ENCODE measurements around the gene LEPROT.

The LEPROT gene

GRCh38 chr1:65393928-65394327 is 26.5 kb upstream of the LEPROT start:
- Histone ChIP-seq H3K27me3 (ENCODE audit: control insufficient read depth, insufficient read depth, low read length) (no peaks in the 10 kb centered on the region), H3K4me1 (ENCODE audit: control insufficient read depth, insufficient read depth, low read length) (no peaks in the 10 kb centered on the region), H3K36me3 (ENCODE audit: control insufficient read depth, insufficient read depth, low read length) (no peaks in the 10 kb centered on the region), H3K9ac (ENCODE audit: low read length) (no peak overlapping the region), H3K27ac (ENCODE audit: low read depth, low read length) (no peak overlapping the region), H3K4me3 (ENCODE audit: low read length) (no peak overlapping the region)

- Histone ChIP-seq H3K27ac (ENCODE audit: low read depth, low read length) (no peak overlapping the region), H3K9ac (ENCODE audit: low read length) (no peak overlapping the region), H3K36me3 (ENCODE audit: control insufficient read depth, insufficient read depth, low read length) (no peaks in the 10 kb centered on the region), H3K4me1 (ENCODE audit: control insufficient read depth, insufficient read depth, low read length) (no peaks in the 10 kb centered on the region), H3K4me3 (ENCODE audit: low read length) (no peak overlapping the region), H3K27me3 (ENCODE audit: control insufficient read depth, insufficient read depth, low read length) (no peaks in the 10 kb centered on the region)
These were observed 24.4 kb upstream of the LEPROT start for GRCh38 chr1:65395887-65396612.

GRCh38 chr1:65398083-65398482 is 22.4 kb upstream of the LEPROT start:
- no peak overlapping the region for H3K27ac ChIP-seq (ENCODE audit: low read depth, low read length)
- H3K4me1 ChIP-seq (ENCODE audit: control insufficient read depth, insufficient read depth, low read length) = no peaks in the 10 kb centered on the region
- H3K9ac ChIP-seq (ENCODE audit: low read length) = no peak overlapping the region
- no peak overlapping the region for H3K4me3 ChIP-seq (ENCODE audit: low read length)
- no peaks in the 10 kb centered on the region for H3K36me3 ChIP-seq (ENCODE audit: control insufficient read depth, insufficient read depth, low read length)
- no peaks in the 10 kb centered on the region for H3K27me3 ChIP-seq (ENCODE audit: control insufficient read depth, insufficient read depth, low read length)

GRCh38 chr1:65399003-65399402 is 21.5 kb upstream of the LEPROT start:
- H3K4me3 ChIP-seq (ENCODE audit: low read length) = no peak overlapping the region
- no peak overlapping the region for H3K27ac ChIP-seq (ENCODE audit: low read depth, low read length)
- no peaks in the 10 kb centered on the region for H3K27me3 ChIP-seq (ENCODE audit: control insufficient read depth, insufficient read depth, low read length)
- no peak overlapping the region for H3K9ac ChIP-seq (ENCODE audit: low read length)
- H3K4me1 ChIP-seq (ENCODE audit: control insufficient read depth, insufficient read depth, low read length) = no peaks in the 10 kb centered on the region
- H3K36me3 ChIP-seq (ENCODE audit: control insufficient read depth, insufficient read depth, low read length) = no peaks in the 10 kb centered on the region

GRCh38 chr1:65401612-65402011 is 18.9 kb upstream of the LEPROT start:
- Histone ChIP-seq H3K36me3 (ENCODE audit: control insufficient read depth, insufficient read depth, low read length) (no peaks in the 10 kb centered on the region), H3K27ac (ENCODE audit: low read depth, low read length) (no peak overlapping the region), H3K27me3 (ENCODE audit: control insufficient read depth, insufficient read depth, low read length) (no peaks in the 10 kb centered on the region), H3K9ac (ENCODE audit: low read length) (no peak overlapping the region), H3K4me3 (ENCODE audit: low read length) (no peak overlapping the region), H3K4me1 (ENCODE audit: control insufficient read depth, insufficient read depth, low read length) (no peaks in the 10 kb centered on the region)

- no peaks in the 10 kb centered on the region for H3K27me3 ChIP-seq (ENCODE audit: control insufficient read depth, insufficient read depth, low read length)
- H3K36me3 ChIP-seq (ENCODE audit: control insufficient read depth, insufficient read depth, low read length) = no peaks in the 10 kb centered on the region
- H3K4me3 ChIP-seq (ENCODE audit: low read length) = no peak overlapping the region
- no peak overlapping the region for H3K9ac ChIP-seq (ENCODE audit: low read length)
- no peaks in the 10 kb centered on the region for H3K4me1 ChIP-seq (ENCODE audit: control insufficient read depth, insufficient read depth, low read length)
- no peak overlapping the region for H3K27ac ChIP-seq (ENCODE audit: low read depth, low read length)
These were observed 15.5 kb upstream of the LEPROT start for GRCh38 chr1:65404941-65405340.

- H3K27me3 ChIP-seq (ENCODE audit: control insufficient read depth, insufficient read depth, low read length) = no peaks in the 10 kb centered on the region
- no peaks in the 10 kb centered on the region for H3K4me1 ChIP-seq (ENCODE audit: control insufficient read depth, insufficient read depth, low read length)
- no peak overlapping the region for H3K27ac ChIP-seq (ENCODE audit: low read depth, low read length)
- H3K9ac ChIP-seq (ENCODE audit: low read length) = no peak overlapping the region
- H3K36me3 ChIP-seq (ENCODE audit: control insufficient read depth, insufficient read depth, low read length) = no peaks in the 10 kb centered on the region
- H3K4me3 ChIP-seq (ENCODE audit: low read length) = no peak overlapping the region
These were observed 12.6 kb upstream of the LEPROT start for GRCh38 chr1:65407877-65408276.

GRCh38 chr1:65409314-65409713 is 11.2 kb upstream of the LEPROT start:
- no peaks in the 10 kb centered on the region for H3K27me3 ChIP-seq (ENCODE audit: control insufficient read depth, insufficient read depth, low read length)
- no peaks in the 10 kb centered on the region for H3K36me3 ChIP-seq (ENCODE audit: control insufficient read depth, insufficient read depth, low read length)
- no peak overlapping the region for H3K9ac ChIP-seq (ENCODE audit: low read length)
- no peaks in the 10 kb centered on the region for H3K4me1 ChIP-seq (ENCODE audit: control insufficient read depth, insufficient read depth, low read length)
- H3K4me3 ChIP-seq (ENCODE audit: low read length) = no peak overlapping the region
- H3K27ac ChIP-seq (ENCODE audit: low read depth, low read length) = no peak overlapping the region

- H3K36me3 ChIP-seq (ENCODE audit: control insufficient read depth, insufficient read depth, low read length) = no peaks in the 10 kb centered on the region
- H3K4me1 ChIP-seq (ENCODE audit: control insufficient read depth, insufficient read depth, low read length) = no peaks in the 10 kb centered on the region
- no peak overlapping the region for H3K27ac ChIP-seq (ENCODE audit: low read depth, low read length)
- H3K9ac ChIP-seq (ENCODE audit: low read length) = no peak overlapping the region
- H3K27me3 ChIP-seq (ENCODE audit: control insufficient read depth, insufficient read depth, low read length) = no peaks in the 10 kb centered on the region
- no peak overlapping the region for H3K4me3 ChIP-seq (ENCODE audit: low read length)
These were observed 10.6 kb upstream of the LEPROT start for GRCh38 chr1:65409816-65410326.

- Histone ChIP-seq H3K4me1 (ENCODE audit: control insufficient read depth, insufficient read depth, low read length) (no peaks in the 10 kb centered on the region), H3K27ac (ENCODE audit: low read depth, low read length) (no peak overlapping the region), H3K36me3 (ENCODE audit: control insufficient read depth, insufficient read depth, low read length) (no peaks in the 10 kb centered on the region), H3K27me3 (ENCODE audit: control insufficient read depth, insufficient read depth, low read length) (no peaks in the 10 kb centered on the region), H3K9ac (ENCODE audit: low read length) (no peak overlapping the region), H3K4me3 (ENCODE audit: low read length) (no peak overlapping the region)
These were observed 8.0 kb upstream of the LEPROT start for GRCh38 chr1:65412256-65412983.

GRCh38 chr1:65412984-65413375 is 7.5 kb upstream of the LEPROT start:
- Histone ChIP-seq H3K4me3 (ENCODE audit: low read length) (no peak overlapping the region), H3K27me3 (ENCODE audit: control insufficient read depth, insufficient read depth, low read length) (no peaks in the 10 kb centered on the region), H3K4me1 (ENCODE audit: control insufficient read depth, insufficient read depth, low read length) (no peaks in the 10 kb centered on the region), H3K27ac (ENCODE audit: low read depth, low read length) (no peak overlapping the region), H3K9ac (ENCODE audit: low read length) (no peak overlapping the region), H3K36me3 (ENCODE audit: control insufficient read depth, insufficient read depth, low read length) (no peaks in the 10 kb centered on the region)

GRCh38 chr1:65414538-65414937 is 5.9 kb upstream of the LEPROT start:
- no peak overlapping the region for H3K27ac ChIP-seq (ENCODE audit: low read depth, low read length)
- H3K4me3 ChIP-seq (ENCODE audit: low read length) = no peak overlapping the region
- no peaks in the 10 kb centered on the region for H3K4me1 ChIP-seq (ENCODE audit: control insufficient read depth, insufficient read depth, low read length)
- no peaks in the 10 kb centered on the region for H3K27me3 ChIP-seq (ENCODE audit: control insufficient read depth, insufficient read depth, low read length)
- H3K9ac ChIP-seq (ENCODE audit: low read length) = no peak overlapping the region
- no peaks in the 10 kb centered on the region for H3K36me3 ChIP-seq (ENCODE audit: control insufficient read depth, insufficient read depth, low read length)

- Histone ChIP-seq H3K27ac (ENCODE audit: low read depth, low read length) (no peak overlapping the region), H3K4me3 (ENCODE audit: low read length) (no peak overlapping the region), H3K36me3 (ENCODE audit: control insufficient read depth, insufficient read depth, low read length) (no peaks in the 10 kb centered on the region), H3K27me3 (ENCODE audit: control insufficient read depth, insufficient read depth, low read length) (no peaks in the 10 kb centered on the region), H3K9ac (ENCODE audit: low read length) (no peak overlapping the region), H3K4me1 (ENCODE audit: control insufficient read depth, insufficient read depth, low read length) (no peaks in the 10 kb centered on the region)
These were observed 3.7 kb upstream of the LEPROT start for GRCh38 chr1:65416767-65417166.
